Measurements from ENCODE around the gene TEFM.
A peak's percentile ranks its signal among the peaks of the same experiment; 100 is the strongest.
"Not testable (repeated sequence)": the region's sequence is repeated elsewhere in the genome, so short reads cannot be mapped to it uniquely, and the experiment has no call there.

Gene TEFM, protein sequence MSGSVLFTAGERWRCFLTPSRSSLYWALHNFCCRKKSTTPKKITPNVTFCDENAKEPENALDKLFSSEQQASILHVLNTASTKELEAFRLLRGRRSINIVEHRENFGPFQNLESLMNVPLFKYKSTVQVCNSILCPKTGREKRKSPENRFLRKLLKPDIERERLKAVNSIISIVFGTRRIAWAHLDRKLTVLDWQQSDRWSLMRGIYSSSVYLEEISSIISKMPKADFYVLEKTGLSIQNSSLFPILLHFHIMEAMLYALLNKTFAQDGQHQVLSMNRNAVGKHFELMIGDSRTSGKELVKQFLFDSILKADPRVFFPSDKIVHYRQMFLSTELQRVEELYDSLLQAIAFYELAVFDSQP

DNA sequence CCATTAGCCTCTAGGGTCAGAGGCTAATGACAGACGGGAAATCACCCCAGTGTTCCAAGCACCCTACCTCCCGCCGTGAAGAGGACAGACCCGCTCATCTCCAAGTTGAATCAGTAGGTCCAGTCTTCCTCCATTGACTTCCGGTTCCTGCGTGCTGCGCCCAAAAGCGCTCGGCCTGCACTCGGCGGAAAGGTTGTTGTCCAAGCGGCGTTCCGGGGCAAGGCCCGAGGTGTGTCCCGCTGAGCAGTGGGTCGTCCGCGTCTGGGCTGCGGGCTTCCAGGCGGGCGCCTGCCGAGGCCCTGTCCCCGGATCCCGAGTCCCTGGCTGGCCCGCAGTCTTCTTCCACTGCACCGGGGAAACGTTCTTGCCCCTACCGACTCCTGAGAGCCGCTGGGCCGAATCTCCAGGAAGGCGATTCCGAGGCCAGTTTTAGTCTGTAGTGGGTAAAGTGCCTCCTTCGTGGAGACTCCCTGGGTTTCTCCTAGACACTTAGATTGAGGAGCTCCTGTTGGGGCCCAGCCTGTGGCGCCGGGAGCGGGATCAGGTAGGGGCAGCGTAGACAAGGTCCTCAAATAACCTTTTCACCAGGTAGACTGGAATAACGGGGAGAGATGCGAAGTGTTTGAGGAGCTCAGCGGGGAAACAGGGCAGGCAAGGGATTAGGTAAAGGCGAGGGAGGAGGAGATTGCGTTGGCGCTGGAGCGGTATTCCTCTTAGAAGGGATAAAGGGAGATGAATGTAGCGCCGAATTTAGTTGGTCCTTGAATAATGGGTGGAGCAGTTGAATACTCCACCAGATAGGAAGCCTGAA lies at the start of gene TEFM:
TEFM (minus strand) TSS at position 138 of the 811 bp plus-strand sequence; CDS start at position 98, 40 bp downstream.
- DNase-seq (ENCODE audit: low read depth in 2 of 2) = peak; percentile 76 to 83

DNA sequence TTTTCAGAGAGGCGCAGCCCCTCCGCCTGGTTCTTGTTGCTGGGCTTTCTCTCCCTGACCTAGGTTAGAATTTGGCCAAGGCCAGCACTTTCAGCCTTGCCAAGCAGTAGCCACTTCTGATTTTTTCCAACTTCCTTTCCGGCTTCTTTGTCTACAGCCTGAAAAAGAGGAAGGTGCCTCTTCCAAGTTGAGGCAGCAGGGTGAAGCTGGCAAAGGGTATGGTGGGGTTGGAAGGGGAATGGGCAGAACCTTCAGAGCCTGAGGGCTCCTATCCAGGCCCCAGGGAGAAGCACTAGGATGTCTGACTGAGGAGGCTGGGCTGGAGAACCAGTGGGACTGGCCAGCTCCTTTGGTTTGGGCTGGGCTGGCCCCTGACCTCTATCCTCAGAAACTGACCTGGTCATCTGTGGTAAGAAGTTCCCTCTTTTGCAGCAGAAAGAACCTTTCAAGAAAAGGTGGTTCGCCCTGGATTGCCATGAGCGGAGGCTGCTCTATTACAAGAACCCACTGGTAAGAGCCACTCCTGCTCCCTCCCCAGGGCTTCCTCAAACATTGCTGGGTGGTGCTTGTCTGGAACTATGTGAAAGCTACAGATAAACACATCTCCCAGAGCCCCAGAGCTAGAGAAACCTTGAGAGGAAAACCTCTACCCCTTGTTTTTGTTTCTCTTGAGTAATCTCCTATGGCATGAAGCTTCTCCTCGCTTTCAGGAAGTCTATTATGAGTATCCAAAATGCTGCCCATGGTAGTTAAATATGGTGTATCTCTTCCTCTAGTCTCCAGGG lies 48.2 kb upstream of the TEFM start:
- no peak for DNase-seq (ENCODE audit: low read depth in 2 of 2)

DNA sequence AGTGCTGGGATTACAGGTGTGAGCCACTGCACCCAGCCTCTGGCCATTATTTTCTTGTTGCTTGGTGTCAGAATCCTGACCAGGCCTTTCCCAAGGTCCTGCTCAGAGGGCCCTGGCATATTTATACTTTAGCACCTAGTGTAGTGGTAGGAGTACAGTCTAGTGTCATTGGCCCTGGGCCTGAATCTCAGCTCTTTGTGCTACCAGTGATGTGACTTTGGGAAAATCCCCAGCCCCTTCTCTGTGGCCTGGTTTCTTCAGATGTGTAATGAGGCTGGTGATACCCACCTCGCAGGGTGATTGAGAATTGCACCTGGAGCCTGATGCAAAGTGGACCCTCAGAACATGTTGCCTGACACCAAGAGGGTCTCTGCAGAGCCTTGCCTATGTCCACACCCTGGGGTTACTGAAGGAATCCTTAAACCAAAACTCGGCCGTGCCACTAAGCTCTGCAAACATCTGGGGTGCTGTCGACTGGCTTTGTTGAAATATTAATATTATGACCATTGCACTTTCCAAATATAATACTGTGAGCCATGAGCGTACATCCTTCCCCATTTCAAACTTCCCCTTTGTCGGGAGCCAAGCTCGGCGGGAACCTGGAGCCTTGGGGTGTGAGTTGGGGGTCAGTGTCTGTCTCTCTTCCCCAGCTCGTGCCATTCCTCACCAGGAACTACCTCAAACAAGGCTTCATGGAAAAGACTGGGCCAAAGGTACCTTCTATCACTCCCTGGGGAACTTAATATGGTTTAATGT lies 46.8 kb upstream of the TEFM start:
- DNase-seq (ENCODE audit: low read depth in 2 of 2) = no peak

DNA sequence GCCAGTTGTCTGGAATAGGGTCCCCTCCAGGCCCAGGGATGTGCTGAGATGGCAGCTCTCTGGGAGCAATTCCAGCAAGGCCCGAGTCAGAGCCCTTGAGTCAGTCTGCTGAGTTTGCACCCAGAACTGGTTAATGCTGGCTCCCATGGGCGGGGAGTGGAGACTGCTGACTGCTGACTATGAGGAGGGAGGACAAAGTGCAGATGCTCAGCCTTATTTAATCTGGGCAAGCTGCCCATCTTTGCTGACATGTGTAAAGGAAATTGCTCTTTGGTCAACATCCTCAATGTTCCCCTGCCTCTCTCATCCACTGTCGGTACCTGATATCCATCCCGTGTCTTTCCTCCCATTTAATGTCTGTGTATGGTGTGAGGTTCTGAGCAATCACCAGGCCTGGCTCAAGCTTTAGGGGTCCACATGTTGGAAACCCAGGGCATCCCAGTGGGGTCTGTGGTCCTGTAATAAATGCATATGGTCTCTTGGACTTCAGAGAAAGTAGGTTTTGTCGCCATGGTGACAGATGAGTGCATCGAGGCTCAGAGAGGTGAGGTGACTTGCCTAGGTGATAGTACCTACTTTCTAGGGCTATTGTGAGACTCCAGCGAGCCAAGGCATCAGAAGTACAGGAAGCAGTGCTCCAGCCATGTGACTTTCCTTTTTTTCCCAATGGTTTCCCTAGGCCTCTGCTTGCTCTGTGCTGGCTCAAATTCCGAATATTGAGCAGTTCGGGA lies 44.8 kb upstream of the TEFM start:
- DNase-seq (ENCODE audit: low read depth in 2 of 2) = no peak

DNA sequence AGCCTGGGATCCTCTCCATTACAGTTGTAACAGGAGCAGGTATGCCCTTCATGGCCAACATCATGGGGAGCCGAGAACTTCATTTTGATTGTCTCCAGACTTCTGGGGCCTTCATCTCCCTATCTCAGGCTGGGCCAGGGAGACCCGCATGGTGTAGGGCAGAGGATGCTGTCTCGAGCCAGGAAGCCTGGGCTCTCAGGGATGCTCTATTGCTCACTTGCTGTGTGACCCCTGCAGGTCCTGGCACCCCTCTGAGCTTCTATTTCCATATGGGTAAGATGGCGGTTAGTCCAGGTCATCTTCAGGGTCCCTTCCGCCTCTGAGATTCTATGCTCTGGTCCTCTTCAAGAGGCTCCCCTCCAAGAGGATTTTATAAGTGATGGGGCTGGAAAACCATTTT lies 44.2 kb upstream of the TEFM start:
- DNase-seq (ENCODE audit: low read depth in 2 of 2) = no peak

DNA sequence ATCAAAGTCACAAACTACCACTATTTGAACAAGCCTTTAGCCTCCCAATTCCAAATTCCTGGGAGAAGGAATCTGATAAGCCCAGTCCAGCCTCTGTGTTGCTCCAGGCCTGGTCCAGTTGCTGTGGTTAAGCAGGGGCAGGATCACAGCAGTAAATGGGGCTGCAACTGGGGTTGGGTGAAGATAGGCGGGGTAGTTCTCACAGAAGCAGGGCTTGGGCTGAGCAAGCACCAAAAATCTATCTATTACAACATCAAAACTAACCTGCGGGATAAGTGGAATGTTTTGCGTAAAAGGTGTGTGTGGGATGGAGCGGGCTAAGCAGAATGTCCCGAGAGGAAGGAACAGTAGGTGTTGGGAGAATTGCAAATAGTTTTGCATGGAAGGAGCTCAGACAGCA lies 41.8 kb upstream of the TEFM start:
- no peak for DNase-seq (ENCODE audit: low read depth in 2 of 2)

DNA sequence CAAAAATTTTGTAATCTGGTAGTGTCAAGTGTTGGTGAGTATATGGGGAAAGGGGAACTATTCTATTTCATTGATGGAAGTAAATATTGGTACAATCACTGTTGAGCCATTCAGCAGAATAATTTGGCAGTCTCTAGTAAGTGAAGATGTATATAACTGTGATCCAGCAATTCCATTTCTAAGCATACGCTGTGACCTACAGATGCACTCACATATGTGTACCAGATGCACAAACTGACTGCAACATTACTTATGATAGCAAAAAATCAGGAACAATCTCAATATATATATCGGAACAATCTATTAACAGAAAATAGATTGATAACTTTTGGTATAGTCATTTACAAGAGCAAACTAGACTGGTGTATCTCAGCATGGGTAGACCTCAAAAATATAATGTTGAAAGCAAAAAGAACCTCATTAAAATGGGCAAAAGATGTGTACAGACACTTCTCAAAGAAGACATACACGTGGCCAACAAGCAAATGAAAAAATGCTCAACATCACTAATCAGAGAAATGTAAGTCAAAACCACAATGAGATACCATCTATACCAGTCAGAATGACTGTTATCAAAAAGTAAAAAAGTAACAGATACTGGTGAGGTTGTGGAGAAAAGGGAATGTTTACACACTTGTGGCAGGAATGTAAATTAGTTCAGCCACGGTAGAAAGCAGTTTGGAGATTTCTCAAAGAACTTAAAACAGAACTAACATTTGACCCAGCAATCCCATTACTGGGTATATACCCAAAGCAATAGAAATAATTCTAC lies 36.5 kb upstream of the TEFM start:
- no peak for DNase-seq (ENCODE audit: low read depth in 2 of 2)

DNA sequence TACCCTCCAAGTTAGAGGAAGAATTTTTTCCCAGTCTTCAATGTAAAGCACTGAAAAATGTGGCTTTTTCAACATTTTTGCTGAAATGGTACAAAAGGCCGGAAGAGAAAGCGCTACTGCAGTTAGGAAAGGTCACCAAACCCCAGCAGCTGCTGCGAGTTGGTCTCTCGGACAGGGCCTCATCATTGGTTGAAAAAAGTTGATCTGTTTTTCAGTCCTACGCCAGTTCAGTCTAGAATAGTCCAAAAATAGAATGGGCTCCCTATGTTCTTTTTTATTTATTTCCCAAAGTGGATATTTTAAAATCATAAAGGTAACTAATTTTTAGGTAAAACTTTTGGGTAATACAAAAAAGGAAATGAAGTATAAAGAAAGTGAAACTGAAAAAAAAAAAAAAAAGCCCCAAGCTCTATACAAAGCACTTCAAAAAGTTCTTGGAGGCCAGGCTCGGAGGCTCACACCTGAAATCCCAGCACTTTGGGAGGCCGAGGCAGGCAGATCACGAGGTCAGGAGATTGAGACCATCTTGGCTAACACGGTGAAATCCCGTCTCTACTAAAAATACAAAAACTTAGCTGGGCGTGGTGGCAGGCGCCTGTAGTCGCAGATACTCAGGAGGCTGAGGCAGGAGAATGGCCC lies 33.1 kb upstream of the TEFM start:
- no peak for DNase-seq (ENCODE audit: low read depth in 2 of 2)

DNA sequence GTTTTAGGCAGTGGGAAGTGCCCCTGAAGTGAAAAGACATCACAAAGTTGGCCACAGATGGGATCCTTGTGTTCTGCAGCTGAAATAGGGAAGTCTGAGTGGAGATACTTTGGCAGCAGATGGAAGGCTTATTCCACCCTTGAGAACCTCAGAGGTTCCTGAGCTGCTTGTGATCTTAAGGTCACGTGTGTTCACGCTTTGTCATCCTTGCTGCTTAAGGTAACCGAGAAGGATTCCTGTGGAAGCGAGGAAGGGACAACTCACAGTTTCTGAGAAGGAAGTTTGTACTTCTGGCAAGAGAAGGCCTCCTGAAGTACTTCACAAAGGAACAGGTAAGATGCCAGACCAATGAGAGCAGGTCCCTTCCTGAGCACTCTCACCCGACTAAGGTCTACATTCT lies 27.9 kb upstream of the TEFM start:
- no peak for DNase-seq (ENCODE audit: low read depth in 2 of 2)

DNA sequence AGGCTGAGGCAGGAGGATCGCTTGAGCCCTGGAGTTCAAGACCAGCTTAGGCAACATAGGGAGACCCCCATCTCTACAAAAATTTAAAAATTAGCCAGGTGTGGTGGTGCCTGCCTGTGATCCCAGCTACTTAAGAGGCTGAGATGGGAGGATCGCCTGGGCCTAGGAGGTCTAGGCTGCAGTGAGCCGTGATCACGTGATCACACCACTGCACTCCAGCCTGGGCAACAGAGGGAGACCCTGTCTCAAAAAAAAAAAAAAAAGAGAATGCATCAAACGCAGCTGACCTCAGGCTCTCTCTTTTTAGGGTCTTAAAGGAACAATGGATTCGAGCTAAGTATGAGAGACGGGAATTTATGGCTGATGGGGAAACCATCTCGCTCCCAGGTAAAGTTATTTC lies 25.5 kb upstream of the TEFM start:
- DNase-seq (ENCODE audit: low read depth in 2 of 2) = not testable (repeated sequence)

DNA sequence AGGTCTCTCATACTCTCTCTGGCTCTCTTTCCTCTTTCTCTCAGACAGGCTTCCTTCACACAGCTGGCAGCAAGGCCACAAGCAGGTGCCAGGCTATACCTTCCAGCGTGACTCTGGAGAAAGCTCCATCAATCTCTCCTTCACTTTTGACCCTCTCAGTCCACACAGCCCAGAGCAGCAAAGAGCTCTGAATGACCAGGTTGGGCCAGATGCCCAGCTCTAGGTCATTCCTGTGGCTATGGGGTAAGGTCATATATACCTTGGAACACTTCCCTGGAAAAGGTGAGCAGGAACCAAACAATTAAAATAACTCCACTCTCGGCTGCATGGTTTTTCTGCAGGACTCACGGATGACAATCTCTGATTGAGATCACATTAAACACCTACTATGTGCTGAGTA lies 24.5 kb upstream of the TEFM start:
- no peak for DNase-seq (ENCODE audit: low read depth in 2 of 2)

DNA sequence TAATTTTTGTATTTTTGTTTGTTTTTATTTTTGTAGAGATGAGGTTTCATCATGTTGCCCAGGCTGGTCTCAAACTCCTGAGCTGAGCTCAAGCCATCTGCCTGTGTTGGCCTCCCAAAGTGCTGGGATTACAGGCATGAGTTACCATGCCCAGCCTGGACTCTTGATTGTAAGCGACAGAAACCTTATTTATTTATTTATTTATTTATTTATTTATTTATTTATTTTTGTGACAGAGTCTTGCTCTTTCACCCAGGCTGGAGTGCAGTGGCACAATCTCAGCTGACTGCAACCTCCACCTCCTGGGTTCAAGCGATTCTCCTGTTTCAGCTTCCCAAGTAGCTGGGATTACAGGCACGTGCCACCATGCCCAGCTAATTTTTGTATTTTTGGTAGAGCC lies 23.8 kb upstream of the TEFM start:
- not testable (repeated sequence) for DNase-seq (ENCODE audit: low read depth in 2 of 2)

DNA sequence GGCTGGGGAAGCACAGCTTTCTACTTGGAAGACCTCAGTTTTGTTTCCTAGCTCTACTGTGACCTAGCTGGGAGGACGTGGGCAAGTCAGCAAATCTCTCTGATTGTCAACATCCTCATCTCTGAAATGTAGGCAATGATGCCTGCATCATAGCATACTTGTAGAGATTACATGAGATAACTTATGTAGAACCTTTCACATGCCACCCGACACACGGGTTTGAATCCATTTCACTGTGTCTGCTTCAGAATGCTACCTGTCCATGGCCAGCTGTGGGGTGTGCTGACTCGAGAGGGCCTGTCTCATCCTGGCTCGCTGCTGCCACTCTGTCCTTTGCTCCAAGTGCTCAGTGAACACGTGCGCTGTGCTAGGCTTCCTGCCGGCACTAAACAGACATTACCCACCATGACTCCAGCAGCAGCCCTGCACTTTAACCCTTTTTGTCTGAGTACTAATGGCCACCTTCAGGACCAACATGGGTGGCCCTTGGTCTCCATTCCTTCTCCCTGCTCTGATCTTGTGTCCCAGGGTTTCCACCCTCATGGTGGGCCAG lies 23.1 kb upstream of the TEFM start:
- no peak for DNase-seq (ENCODE audit: low read depth in 2 of 2)

DNA sequence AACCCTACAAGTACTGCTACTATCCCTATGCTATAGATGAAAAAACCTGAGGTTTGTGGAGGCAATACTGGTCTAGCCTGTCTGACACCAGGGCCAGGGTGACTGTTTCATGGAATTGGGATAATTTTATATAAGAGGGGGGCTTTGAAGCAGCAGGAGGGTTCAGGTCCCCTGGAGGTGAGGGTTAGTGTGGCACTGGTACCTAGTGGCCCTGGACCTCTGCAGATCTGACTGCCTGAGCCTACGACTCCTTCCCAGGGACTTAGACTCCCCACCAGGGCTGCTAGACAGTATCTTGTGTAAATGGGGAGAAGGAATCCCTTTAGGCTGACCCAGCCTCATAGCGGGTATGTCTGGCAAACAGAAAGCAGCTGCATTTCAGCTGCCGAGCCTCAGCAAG lies 22.5 kb upstream of the TEFM start:
- DNase-seq (ENCODE audit: low read depth in 2 of 2) = no peak

DNA sequence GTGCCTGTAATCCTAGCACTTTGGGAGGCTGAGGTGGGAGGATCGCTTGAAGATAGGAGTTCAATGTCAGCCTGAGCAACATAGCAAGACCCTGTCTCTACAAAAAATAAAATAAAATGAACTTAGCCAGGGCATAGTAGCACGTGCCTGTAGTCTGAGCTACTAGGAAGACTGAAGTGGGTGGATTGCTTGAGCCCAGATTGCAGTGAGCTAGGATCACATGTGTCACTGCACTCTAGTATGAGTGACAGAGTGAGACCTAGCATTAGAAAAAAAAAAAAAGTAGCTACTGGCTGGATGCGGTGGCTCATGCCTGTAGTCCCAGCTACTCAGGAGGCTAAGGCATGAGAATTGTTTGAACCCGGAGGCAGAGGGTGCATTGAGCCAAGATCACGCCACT lies 21.7 kb upstream of the TEFM start:
- DNase-seq (ENCODE audit: low read depth in 2 of 2) = no peak

DNA sequence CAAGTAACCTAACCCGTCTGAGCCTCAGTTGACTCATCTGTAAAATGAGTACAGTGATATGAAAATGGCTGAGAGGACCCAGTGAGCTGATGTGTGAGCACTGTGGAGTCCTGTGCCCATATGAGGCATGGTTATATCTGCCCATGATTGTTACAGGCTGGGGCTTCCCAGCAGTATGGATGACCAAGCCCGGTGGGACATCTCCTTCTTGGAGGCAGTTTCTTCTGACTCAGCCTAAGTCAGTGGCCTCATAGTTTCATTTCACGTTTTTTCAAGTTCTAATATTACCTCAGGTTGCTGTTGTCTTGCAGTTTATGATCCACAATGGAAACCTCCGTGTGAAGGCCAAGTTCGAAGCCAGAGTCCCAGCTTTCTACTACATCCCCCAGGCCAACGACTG lies 20.5 kb upstream of the TEFM start:
- no peak for DNase-seq (ENCODE audit: low read depth in 2 of 2)

DNA sequence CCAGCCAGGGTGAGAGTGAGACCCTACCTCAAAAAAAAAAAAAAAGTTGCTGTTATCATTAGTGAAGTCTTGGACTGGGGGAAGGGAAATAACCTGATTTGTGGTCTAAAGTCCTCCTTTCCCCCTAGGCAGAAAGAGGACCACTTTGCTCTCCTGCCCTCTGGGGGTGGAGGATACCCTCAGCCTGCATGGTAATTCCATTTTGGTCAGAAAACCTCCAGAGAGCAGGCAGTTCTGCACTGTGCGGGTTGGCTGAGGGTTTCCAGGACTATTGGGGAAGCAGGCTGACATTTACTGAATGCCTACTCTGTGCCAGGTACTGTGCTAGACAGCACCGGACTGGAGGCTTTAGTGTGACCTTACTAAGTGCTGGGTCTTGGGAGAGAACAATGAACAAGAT lies 18.3 kb upstream of the TEFM start:
- no peak for DNase-seq (ENCODE audit: low read depth in 2 of 2)

DNA sequence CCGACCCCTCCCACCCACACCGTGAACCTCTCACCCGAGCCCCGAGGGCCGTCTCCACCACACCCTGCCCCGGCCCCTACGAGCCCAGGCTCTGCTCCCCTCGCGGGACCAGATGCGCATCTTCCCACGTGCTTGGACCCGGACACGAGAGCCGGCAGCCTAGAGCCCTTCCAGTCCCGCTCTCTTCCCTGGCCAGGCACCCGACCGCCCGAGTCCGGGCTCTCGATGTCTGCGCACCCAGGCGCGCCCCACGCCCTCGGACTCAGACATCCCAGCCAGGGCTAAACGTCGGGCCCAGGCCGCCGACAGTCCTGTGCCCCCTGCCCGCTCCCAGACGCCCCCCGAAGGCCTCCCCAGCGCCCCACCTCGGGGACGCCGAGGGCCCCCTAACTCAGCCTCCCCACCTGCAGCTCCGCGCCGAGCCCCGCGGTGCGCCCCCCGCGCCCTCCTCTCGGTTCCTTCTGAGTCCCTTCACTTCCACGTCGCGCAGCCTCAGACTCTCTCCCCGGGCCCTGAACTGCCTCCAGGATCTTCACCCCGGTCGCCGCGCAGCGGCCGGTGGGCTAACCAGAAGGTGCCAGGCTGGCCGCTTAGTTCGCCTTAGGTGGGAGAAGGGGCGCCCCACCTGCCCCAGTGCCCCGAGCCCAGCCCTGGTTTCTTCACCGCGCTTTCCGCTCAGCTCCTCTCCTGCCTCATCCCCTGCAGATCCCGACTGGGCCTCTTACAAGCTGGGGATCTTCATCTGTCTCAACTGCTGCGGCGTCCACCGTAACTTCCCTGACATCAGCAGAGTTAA lies 16.4 kb upstream of the TEFM start:
- no peak for DNase-seq (ENCODE audit: low read depth in 2 of 2)

Measured in stimulated activated CD4-positive, alpha-beta T cell treated with anti-CD3 and anti-CD28 coated beads, Interleukin-1b, Interleukin-23, amount 100 ng/mL, for 4 hours (primary cell).